IMR-90 (cell line): ENCODE results near the gene CENPU. TPM values are rescaled to one million over a fixed set of nuclear protein-coding genes. Genes with fewer than 3 reads are reported as not detected.

Experiments
- ATAC-seq: fragments of 200-7000 bp; cut with Tn5 transposase; 2 replicates; pipeline ENCODE4 v1.9.1; 2020; ENCODE audit warnings: low read depth, mild to moderate bottlenecking, moderate library complexity
- BruUV-seq: library from RNA; stranded (reverse); fragments of 400-500 nt; replicated peaks from 2 replicates; lab custom pipeline; 2021; lab: Mats Ljungman, UMichigan
- CTCF ChIA-PET: fragments of 300-600 bp; formaldehyde crosslinking; extraction: SDS; loops from one replicate; lab custom pipeline; 2021; ENCODE audit warnings: antibody characterized with exemption; lab: Yijun Ruan, JAX
- POLR2A ChIA-PET: fragments of 300-600 bp; sonication (Branson Sonifier 250); formaldehyde crosslinking; loops from one replicate; lab custom pipeline; 2022; ENCODE audit warnings: antibody characterized with exemption; ENCODE audit not compliant: unreplicated experiment; lab: Charles Lee
- DNase-seq: peaks from one replicate; pipeline ENCODE4 v3.0.0; 2013
- H2AFZ ChIP-seq: replicated peaks from 2 replicates; pipeline ENCODE3; 2013; ENCODE audit warnings: low read length, mild to moderate bottlenecking; ENCODE audit not compliant: poor library complexity
- H2AK5ac ChIP-seq: 2 replicates; pipeline ENCODE4 v1.6.1; 2013; ENCODE audit warnings: low read depth, low read length, inconsistent platforms
- H2AK9ac ChIP-seq: replicated peaks from 2 replicates; pipeline ENCODE3; 2013; ENCODE audit warnings: mild to moderate bottlenecking, low read depth, low read length, moderate library complexity; ENCODE audit not compliant: poor library complexity
- H2BK120ac ChIP-seq: 2 replicates; pipeline ENCODE4 v1.6.1; 2013; ENCODE audit warnings: low read depth, low read length, inconsistent platforms
- H2BK15ac ChIP-seq: 3 replicates; pipeline ENCODE4 v1.6.1; 2013; ENCODE audit warnings: low read depth, low read length, inconsistent platforms
- H2BK20ac ChIP-seq: 2 replicates; pipeline ENCODE4 v1.6.1; 2013; ENCODE audit warnings: low read depth, mild to moderate bottlenecking, inconsistent platforms, low read length, moderate library complexity
- H2BK5ac ChIP-seq: 2 replicates; pipeline ENCODE4 v1.6.1; 2013; ENCODE audit warnings: mild to moderate bottlenecking, low read depth, low read length, inconsistent platforms; ENCODE audit not compliant: poor library complexity, severe bottlenecking
- H3K14ac ChIP-seq: replicated peaks from 2 replicates; pipeline ENCODE4 v1.6.1; 2013; ENCODE audit warnings: low read depth, low read length, inconsistent platforms
- H3K18ac ChIP-seq: 2 replicates; pipeline ENCODE4 v1.6.1; 2013; ENCODE audit warnings: low read depth, low read length, control low read depth
- H3K23ac ChIP-seq: 2 replicates; pipeline ENCODE4 v1.6.1; 2013; ENCODE audit warnings: low read depth, low read length, inconsistent platforms
- H3K27ac ChIP-seq: 2 replicates; pipeline ENCODE4 v1.5.1; 2013; ENCODE audit warnings: mild to moderate bottlenecking, control low read depth, low read length; ENCODE audit not compliant: insufficient read depth
- H3K27me3 ChIP-seq: 2 replicates; pipeline ENCODE4 v1.6.1; 2013; ENCODE audit warnings: low read length; ENCODE audit not compliant: control insufficient read depth, insufficient read depth
- H3K36me3 ChIP-seq: 2 replicates; pipeline ENCODE4 v1.6.1; 2013; ENCODE audit warnings: low read length, mixed read lengths; ENCODE audit not compliant: control insufficient read depth, insufficient read depth
- H3K4ac ChIP-seq: 2 replicates; pipeline ENCODE4 v1.6.1; 2013; ENCODE audit warnings: low read depth, low read length, inconsistent platforms
- H3K4me1 ChIP-seq: 2 replicates; pipeline ENCODE4 v1.6.1; 2013; ENCODE audit warnings: low read length, mixed read lengths; ENCODE audit not compliant: control insufficient read depth, insufficient read depth
- H3K4me2 ChIP-seq: 2 replicates; pipeline ENCODE4 v1.6.1; 2013; ENCODE audit warnings: low read depth, mild to moderate bottlenecking, control low read depth, low read length, moderate library complexity
- H3K4me3 ChIP-seq: 2 replicates; pipeline ENCODE4 v1.5.1; 2013; ENCODE audit warnings: low read depth, mild to moderate bottlenecking, control low read depth, low read length, moderate library complexity; ENCODE audit not compliant: insufficient read depth
- H3K56ac ChIP-seq: 2 replicates; pipeline ENCODE4 v1.6.1; 2013; ENCODE audit warnings: low read length, inconsistent platforms; ENCODE audit not compliant: insufficient read depth; ENCODE audit errors: extremely low read depth
- H3K79me1 ChIP-seq, 2 experiments: 2 replicates each; pipeline ENCODE4 v1.6.1; 2013; ENCODE audit warnings: low read length in 2 of 2, inconsistent platforms in 1 of 2, low read depth in 1 of 2
- H3K9ac ChIP-seq: 2 replicates; pipeline ENCODE4 v1.6.1; 2013; ENCODE audit warnings: low read depth, low read length, control low read depth
- H3K9me1 ChIP-seq: 2 replicates; pipeline ENCODE4 v1.6.1; 2013; ENCODE audit warnings: low read length, inconsistent platforms; ENCODE audit not compliant: insufficient read depth
- H3K9me3 ChIP-seq: 2 replicates; pipeline ENCODE4 v1.6.1; 2013; ENCODE audit warnings: low read length; ENCODE audit not compliant: control insufficient read depth, insufficient read depth
- H4K20me1 ChIP-seq: 2 replicates; pipeline ENCODE4 v1.6.1; 2013; ENCODE audit warnings: low read length, inconsistent platforms; ENCODE audit not compliant: insufficient read depth
- H4K5ac ChIP-seq: 2 replicates; pipeline ENCODE4 v1.6.1; 2013; ENCODE audit warnings: mild to moderate bottlenecking, low read depth, low read length, control low read depth
- H4K8ac ChIP-seq, 2 experiments: 2 replicates each; pipeline ENCODE4 v1.6.1; 2013; ENCODE audit warnings: low read depth in 2 of 2, low read length in 2 of 2, control low read depth in 1 of 2, inconsistent platforms in 1 of 2
- H4K91ac ChIP-seq: 2 replicates; pipeline ENCODE4 v1.6.1; 2013; ENCODE audit warnings: low read depth, low read length, inconsistent platforms; ENCODE audit not compliant: insufficient read depth
- BHLHE40 ChIP-seq: fragments of 150-350 bp; IDR thresholded peaks from 2 replicates; pipeline ENCODE4 v1.6.1; 2016; ENCODE audit warnings: mild to moderate bottlenecking, low read depth, low read length
- CEBPB ChIP-seq: IDR thresholded peaks from 2 replicates; pipeline ENCODE4 v1.6.1; 2012; ENCODE audit warnings: low read depth, low read length, improper control_type of control experiment
- CHD1 ChIP-seq: IDR thresholded peaks from 2 replicates; pipeline ENCODE4 v1.6.1; 2012; ENCODE audit warnings: low read depth, low read length, improper control_type of control experiment
- CTCF ChIP-seq: conservative IDR thresholded peaks from 2 replicates; pipeline ENCODE4 v1.5.1; 2012; ENCODE audit warnings: mild to moderate bottlenecking, low read depth, low read length, improper control_type of control experiment
- ELK1 ChIP-seq: fragments of 150-350 bp; IDR thresholded peaks from 2 replicates; pipeline ENCODE4 v1.6.1; 2016; ENCODE audit warnings: low read depth, mild to moderate bottlenecking, low read length, moderate library complexity, borderline replicate concordance
- FOS ChIP-seq: fragments of 150-350 bp; IDR thresholded peaks from 2 replicates; pipeline ENCODE4 v1.6.1; 2016; ENCODE audit warnings: low read depth, low read length
- MAFK ChIP-seq: IDR thresholded peaks from 2 replicates; pipeline ENCODE4 v1.6.1; 2012; ENCODE audit warnings: low read depth, low read length, improper control_type of control experiment
- MAZ ChIP-seq: IDR thresholded peaks from 2 replicates; pipeline ENCODE4 v1.6.1; 2012; ENCODE audit warnings: low read depth, mild to moderate bottlenecking, low read length, improper control_type of control experiment, moderate library complexity, borderline replicate concordance
- MXI1 ChIP-seq: IDR thresholded peaks from 2 replicates; pipeline ENCODE4 v1.6.1; 2012; ENCODE audit warnings: low read depth, mild to moderate bottlenecking, low read length, moderate library complexity, borderline replicate concordance
- NFE2L2 ChIP-seq: fragments of 150-350 bp; IDR thresholded peaks from 2 replicates; pipeline ENCODE4 v1.6.1; 2016; ENCODE audit warnings: low read depth, mild to moderate bottlenecking, low read length
- POLR2A ChIP-seq: IDR thresholded peaks from 2 replicates; pipeline ENCODE4 v1.6.1; 2012; ENCODE audit warnings: mild to moderate bottlenecking, low read depth, low read length
- RAD21 ChIP-seq: IDR thresholded peaks from 2 replicates; pipeline ENCODE4 v1.6.1; 2012; ENCODE audit warnings: low read length, improper control_type of control experiment
- RCOR1 ChIP-seq: IDR thresholded peaks from 2 replicates; pipeline ENCODE4 v1.6.1; 2012; ENCODE audit warnings: mild to moderate bottlenecking, low read length, improper control_type of control experiment; ENCODE audit not compliant: insufficient replicate concordance
- RFX5 ChIP-seq: IDR thresholded peaks from 2 replicates; pipeline ENCODE4 v1.8.0; 2012; ENCODE audit warnings: low read depth, mild to moderate bottlenecking, low read length, moderate library complexity
- SMC3 ChIP-seq: fragments of 150-350 bp; IDR thresholded peaks from 2 replicates; pipeline ENCODE4 v1.6.1; 2016; ENCODE audit warnings: low read depth, mild to moderate bottlenecking, antibody characterized with exemption, low read length, moderate library complexity
- USF2 ChIP-seq: fragments of 150-350 bp; IDR thresholded peaks from 2 replicates; pipeline ENCODE4 v1.6.1; 2017; ENCODE audit warnings: mild to moderate bottlenecking, antibody characterized with exemption, low read length, low read depth
- WGBS, 2 experiments: methylation state at CpG; one replicate each; pipeline versions ENCODE4 v1.1.5 to v1.1.7; 2013; ENCODE audit warnings: missing lambda C conversion rate in 2 of 2; ENCODE audit not compliant: insufficient read length in 1 of 2; ENCODE audit errors: extremely low coverage in 2 of 2; 5-methylcytosine and 5-hydroxymethylcytosine counted together
- dilution Hi-C: fragments of 300-500 bp; cut with HindIII; formaldehyde crosslinking; loops from one replicate; pipeline ENCODE4 v1.14.3; 2018; ENCODE audit warnings: low sequenced_read_pairs; ENCODE audit not compliant: unreplicated experiment
- in situ Hi-C: fragments of 300-500 bp; cut with MboI; formaldehyde crosslinking; loops from 3 replicates; pipeline ENCODE4 v1.14.3; 2019; ENCODE audit warnings: low sequenced_read_pairs, inconsistent platforms, mixed read lengths
- intact Hi-C: fragments of 100-400 bp; cut with micrococcal nuclease; formaldehyde crosslinking; loops from 2 replicates; pipeline ENCODE4 v1.10.0; 2022
- polyA plus RNA-seq, 3 experiments: library from polyadenylated mRNA; depleted of rRNA; stranded (reverse); fragments of >200 nt; gene quantifications; 2 replicates each; pipeline ENCODE4 v1.2.3, GENCODE V29; 2012; ENCODE audit warnings: low replicate concordance in 1 of 3
- total RNA-seq: library from RNA; depleted of rRNA; stranded (reverse); fragments of >200 nt; gene quantifications from 2 replicates; pipeline ENCODE4 v1.2.3, GENCODE V29; 2012

CENPU gene
- total and polyA plus RNA-seq, 2 of the 4 experiments (the other 2 are of a cell fraction), result 13.6 to 14.6 TPM

GRCh38 chr4:184651899-184652298 is 82.0 kb downstream of the CENPU start:
- TF ChIP-seq BHLHE40, result no peak
- TF ChIP-seq RFX5, result no peak
- TF ChIP-seq FOS, result no peak
- TF ChIP-seq CTCF, result no peak
- TF ChIP-seq MXI1, result no peak
- TF ChIP-seq SMC3, result no peak
- TF ChIP-seq CHD1, result no peak
- TF ChIP-seq RAD21, result no peak
- no peak for TF ChIP-seq POLR2A
- no peak for TF ChIP-seq ELK1
- no peak for TF ChIP-seq MAZ
- no peak for TF ChIP-seq MAFK
- no peak for TF ChIP-seq USF2
- no peak for TF ChIP-seq CEBPB
- TF ChIP-seq NFE2L2, result no peak
- TF ChIP-seq RCOR1, result no peak
- H3K4ac ChIP-seq, result no peak overlapping the region
- no peak overlapping the region for H2AK5ac ChIP-seq
- no peak for DNase-seq
- no peak overlapping the region for H2BK5ac ChIP-seq
- in situ Hi-C loops, result no loop called here
- no peak overlapping the region for H3K14ac ChIP-seq
- ChIA-PET POLR2A (no interaction called here), CTCF (no interaction called here)
- no peak overlapping the region for H3K23ac ChIP-seq
- H2BK15ac ChIP-seq, result no peak overlapping the region
- no peaks in the 10 kb centered on the region for H3K9me3 ChIP-seq
- WGBS, 2 experiments, result 98% methylated on average over 5 of the region's 8 CpGs; no CpG with 5 or more reads in 1 of the 2 experiments
- H4K5ac ChIP-seq, result no peak overlapping the region
- no peak for ATAC-seq
- H3K9me1 ChIP-seq, result no peaks in the 10 kb centered on the region
- intact Hi-C loops, result no loop called here
- H4K8ac ChIP-seq, result no peak overlapping the region
- no peak overlapping the region for H3K4me2 ChIP-seq
- H4K20me1 ChIP-seq, result peaks cover 15% of the 10 kb centered on the region; the same call in 1 of the 2 replicates
- no peak overlapping the region for H4K91ac ChIP-seq
- H3K9ac ChIP-seq, result no peak overlapping the region
- no peak overlapping the region for H2AK9ac ChIP-seq
- H3K36me3 ChIP-seq, result no peaks in the 10 kb centered on the region
- H3K4me1 ChIP-seq, result peaks cover 6% of the 10 kb centered on the region
- BruUV-seq, result no TSS peak
- H3K27me3 ChIP-seq, result no peaks in the 10 kb centered on the region
- peaks cover 20 to 26% of the 10 kb centered on the region in 2 experiments for H3K79me1 ChIP-seq
- no peak overlapping the region for H3K4me3 ChIP-seq
- dilution Hi-C loops, result no loop called here
- H3K56ac ChIP-seq, result no peak overlapping the region
- H3K18ac ChIP-seq, result no peak overlapping the region
- H2AFZ ChIP-seq, result no peak overlapping the region
- no peak overlapping the region for H3K27ac ChIP-seq
- H2BK120ac ChIP-seq, result no peak overlapping the region
- no peak overlapping the region for H2BK20ac ChIP-seq
